Measurements from ENCODE around the gene CREBBP. TPM values are rescaled to one million over a fixed set of nuclear protein-coding genes. Genes with fewer than 3 reads are reported as not detected.

Gene CREBBP
- total RNA-seq, 2 donors from 2014 or later = 65.0 to 103 TPM

- Histone ChIP-seq H3K4me3 (no peak overlapping the region), H3K4me1 (ENCODE audit: control insufficient read depth in 1 of 2, low read depth in 2 of 2) (peaks cover 27 to 57% of the 10 kb centered on the region in 2 donors), H3K36me3 (no peaks in the 10 kb centered on the region), H3K27me3 (replicated peaks; ENCODE audit: insufficient read depth) (no peaks in the 10 kb centered on the region), H3K9me3 (no peaks in the 10 kb centered on the region), H3K27ac (no peak overlapping the region)
- DNase-seq (ENCODE audit: low spot score) = no peak
- ATAC-seq (ENCODE audit: insufficient number of reproducible peaks, low FRiP score, low read depth) = no peak
- TF ChIP-seq CTCF (IDR thresholded peaks at IDR 0.05) = no peak
Measured at GRCh38 chr16:3814755-3815154, 65.8 kb downstream of the CREBBP start.

- TF ChIP-seq CTCF (IDR thresholded peaks at IDR 0.05) = no peak
- Histone ChIP-seq H3K27ac (no peak overlapping the region), H3K27me3 (replicated peaks; ENCODE audit: insufficient read depth) (no peaks in the 10 kb centered on the region), H3K9me3 (no peaks in the 10 kb centered on the region), H3K36me3 (no peaks in the 10 kb centered on the region), H3K4me1 (ENCODE audit: control insufficient read depth in 1 of 2, low read depth in 2 of 2) (peaks cover 21 to 49% of the 10 kb centered on the region in 2 donors), H3K4me3 (no peak overlapping the region)
- ATAC-seq (ENCODE audit: insufficient number of reproducible peaks, low FRiP score, low read depth) (no peak), DNase-seq (ENCODE audit: low spot score) (no peak)
Measured at GRCh38 chr16:3812469-3813172, 67.9 kb downstream of the CREBBP start.

- TF ChIP-seq CTCF (IDR thresholded peaks at IDR 0.05) = no peak
- H3K9me3 ChIP-seq = no peaks in the 10 kb centered on the region
- no peaks in the 10 kb centered on the region for H3K27me3 ChIP-seq (replicated peaks; ENCODE audit: insufficient read depth)
- no peaks in the 10 kb centered on the region for H3K36me3 ChIP-seq
- no peak for DNase-seq (ENCODE audit: low spot score)
- H3K4me1 ChIP-seq (ENCODE audit: control insufficient read depth in 1 of 2, low read depth in 2 of 2) = peaks cover 17 to 47% of the 10 kb centered on the region in 2 donors
- no peak overlapping the region for H3K4me3 ChIP-seq
- no peak overlapping the region for H3K27ac ChIP-seq
- no peak for ATAC-seq (ENCODE audit: insufficient number of reproducible peaks, low FRiP score, low read depth)
Measured at GRCh38 chr16:3810818-3811217, 69.7 kb downstream of the CREBBP start.

GRCh38 chr16:3810198-3810664, 70.3 kb downstream of the CREBBP start:
- Histone ChIP-seq H3K9me3 (no peaks in the 10 kb centered on the region), H3K27ac (no peak overlapping the region), H3K36me3 (no peaks in the 10 kb centered on the region), H3K27me3 (replicated peaks; ENCODE audit: insufficient read depth) (no peaks in the 10 kb centered on the region), H3K4me1 (ENCODE audit: control insufficient read depth in 1 of 2, low read depth in 2 of 2) (peaks cover 15 to 49% of the 10 kb centered on the region in 2 donors), H3K4me3 (no peak overlapping the region)
- no peak for TF ChIP-seq CTCF (IDR thresholded peaks at IDR 0.05)
- DNase-seq (ENCODE audit: low spot score) = no peak
- no peak for ATAC-seq (ENCODE audit: insufficient number of reproducible peaks, low FRiP score, low read depth)

GRCh38 chr16:3808308-3809063, 72.0 kb downstream of the CREBBP start:
- no peaks in the 10 kb centered on the region for H3K9me3 ChIP-seq
- ATAC-seq (ENCODE audit: insufficient number of reproducible peaks, low FRiP score, low read depth) (no peak), DNase-seq (ENCODE audit: low spot score) (no peak)
- H3K36me3 ChIP-seq = no peaks in the 10 kb centered on the region
- H3K4me1 ChIP-seq (ENCODE audit: control insufficient read depth in 1 of 2, low read depth in 2 of 2) = peaks cover 13 to 47% of the 10 kb centered on the region in 2 donors
- H3K27me3 ChIP-seq (replicated peaks; ENCODE audit: insufficient read depth) = no peaks in the 10 kb centered on the region
- TF ChIP-seq CTCF (IDR thresholded peaks at IDR 0.05) = no peak
- H3K27ac ChIP-seq = no peak overlapping the region
- H3K4me3 ChIP-seq = no peak overlapping the region

All from thoracic aorta (tissue), 2 donors.